ENCODE results near the gene PCAT7. TPM values are rescaled to one million over a fixed set of nuclear protein-coding genes. Genes with fewer than 3 reads are reported as not detected.

PCAT7 gene
- polyA plus RNA-seq, 1 donor from 2014 or later: 7.7 TPM

DNA sequence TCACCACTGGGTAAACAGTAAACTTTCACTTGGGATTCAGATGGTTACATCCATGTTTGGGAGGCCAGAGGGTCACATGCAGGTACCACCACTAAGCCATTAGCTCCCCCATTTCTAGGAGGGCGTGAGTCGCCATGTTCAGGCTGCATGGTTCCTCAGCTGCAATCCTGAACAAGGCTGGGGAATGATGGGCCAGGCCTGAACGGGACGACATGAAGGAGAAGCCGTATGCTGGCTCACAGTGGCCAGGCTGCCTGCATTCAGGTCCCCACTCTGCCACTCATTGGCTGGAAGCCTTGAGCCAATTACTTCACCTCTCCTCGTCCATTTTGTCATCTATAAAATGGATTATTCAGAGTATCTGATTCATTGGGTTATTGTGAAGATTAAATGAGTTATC is 47.8 kb downstream of the PCAT7 start:
- Histone ChIP-seq H2AFZ (ENCODE audit: low read depth, low read length) (no peak overlapping the region), H3K9me2 (ENCODE audit: insufficient read depth, low read length) (no peaks in the 10 kb centered on the region), H3K9ac (ENCODE audit: low read length) (no peak overlapping the region), H3K4me3 (ENCODE audit: low read length) (no peak overlapping the region), H3K27me3 (ENCODE audit: insufficient read depth, low read depth, low read length) (no peaks in the 10 kb centered on the region), H3K36me3 (ENCODE audit: insufficient read depth, low read length) (no peaks in the 10 kb centered on the region), H3K27ac (ENCODE audit: low read length) (no peak overlapping the region), H3F3A (ENCODE audit: insufficient read depth, low read length, poor library complexity, severe bottlenecking) (no peaks in the 10 kb centered on the region), H4K20me1 (ENCODE audit: insufficient read depth) (no peaks in the 10 kb centered on the region), H3K4me2 (ENCODE audit: low read length) (no peak overlapping the region), H3K79me2 (replicated peaks; ENCODE audit: insufficient read depth, low read length) (no peaks in the 10 kb centered on the region), H3K9me3 (ENCODE audit: low read length) (no peaks in the 10 kb centered on the region)
- TF ChIP-seq, protein P1, sequence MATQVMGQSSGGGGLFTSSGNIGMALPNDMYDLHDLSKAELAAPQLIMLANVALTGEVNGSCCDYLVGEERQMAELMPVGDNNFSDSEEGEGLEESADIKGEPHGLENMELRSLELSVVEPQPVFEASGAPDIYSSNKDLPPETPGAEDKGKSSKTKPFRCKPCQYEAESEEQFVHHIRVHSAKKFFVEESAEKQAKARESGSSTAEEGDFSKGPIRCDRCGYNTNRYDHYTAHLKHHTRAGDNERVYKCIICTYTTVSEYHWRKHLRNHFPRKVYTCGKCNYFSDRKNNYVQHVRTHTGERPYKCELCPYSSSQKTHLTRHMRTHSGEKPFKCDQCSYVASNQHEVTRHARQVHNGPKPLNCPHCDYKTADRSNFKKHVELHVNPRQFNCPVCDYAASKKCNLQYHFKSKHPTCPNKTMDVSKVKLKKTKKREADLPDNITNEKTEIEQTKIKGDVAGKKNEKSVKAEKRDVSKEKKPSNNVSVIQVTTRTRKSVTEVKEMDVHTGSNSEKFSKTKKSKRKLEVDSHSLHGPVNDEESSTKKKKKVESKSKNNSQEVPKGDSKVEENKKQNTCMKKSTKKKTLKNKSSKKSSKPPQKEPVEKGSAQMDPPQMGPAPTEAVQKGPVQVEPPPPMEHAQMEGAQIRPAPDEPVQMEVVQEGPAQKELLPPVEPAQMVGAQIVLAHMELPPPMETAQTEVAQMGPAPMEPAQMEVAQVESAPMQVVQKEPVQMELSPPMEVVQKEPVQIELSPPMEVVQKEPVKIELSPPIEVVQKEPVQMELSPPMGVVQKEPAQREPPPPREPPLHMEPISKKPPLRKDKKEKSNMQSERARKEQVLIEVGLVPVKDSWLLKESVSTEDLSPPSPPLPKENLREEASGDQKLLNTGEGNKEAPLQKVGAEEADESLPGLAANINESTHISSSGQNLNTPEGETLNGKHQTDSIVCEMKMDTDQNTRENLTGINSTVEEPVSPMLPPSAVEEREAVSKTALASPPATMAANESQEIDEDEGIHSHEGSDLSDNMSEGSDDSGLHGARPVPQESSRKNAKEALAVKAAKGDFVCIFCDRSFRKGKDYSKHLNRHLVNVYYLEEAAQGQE (IDR thresholded peaks at IDR 0.05; ENCODE audit: borderline replicate concordance): no peak
- TF ChIP-seq TAF1 (IDR thresholded peaks at IDR 0.05; ENCODE audit: low read depth) (no peak), RAD21 (conservative IDR thresholded peaks at IDR 0.05) (no peak), POLR2AphosphoS5 (IDR thresholded peaks at IDR 0.05) (no peak), SMC3 (conservative IDR thresholded peaks at IDR 0.05; ENCODE audit: poor library complexity) (no peak), EZH2 (IDR thresholded peaks at IDR 0.05; ENCODE audit: borderline replicate concordance, insufficient read depth, low read length, poor library complexity, severe bottlenecking) (no peak), MXI1 (conservative IDR thresholded peaks at IDR 0.05; ENCODE audit: poor library complexity, severe bottlenecking) (no peak), EP300 (conservative IDR thresholded peaks at IDR 0.05; ENCODE audit: poor library complexity, severe bottlenecking) (no peak)
- TF ChIP-seq, protein P2, sequence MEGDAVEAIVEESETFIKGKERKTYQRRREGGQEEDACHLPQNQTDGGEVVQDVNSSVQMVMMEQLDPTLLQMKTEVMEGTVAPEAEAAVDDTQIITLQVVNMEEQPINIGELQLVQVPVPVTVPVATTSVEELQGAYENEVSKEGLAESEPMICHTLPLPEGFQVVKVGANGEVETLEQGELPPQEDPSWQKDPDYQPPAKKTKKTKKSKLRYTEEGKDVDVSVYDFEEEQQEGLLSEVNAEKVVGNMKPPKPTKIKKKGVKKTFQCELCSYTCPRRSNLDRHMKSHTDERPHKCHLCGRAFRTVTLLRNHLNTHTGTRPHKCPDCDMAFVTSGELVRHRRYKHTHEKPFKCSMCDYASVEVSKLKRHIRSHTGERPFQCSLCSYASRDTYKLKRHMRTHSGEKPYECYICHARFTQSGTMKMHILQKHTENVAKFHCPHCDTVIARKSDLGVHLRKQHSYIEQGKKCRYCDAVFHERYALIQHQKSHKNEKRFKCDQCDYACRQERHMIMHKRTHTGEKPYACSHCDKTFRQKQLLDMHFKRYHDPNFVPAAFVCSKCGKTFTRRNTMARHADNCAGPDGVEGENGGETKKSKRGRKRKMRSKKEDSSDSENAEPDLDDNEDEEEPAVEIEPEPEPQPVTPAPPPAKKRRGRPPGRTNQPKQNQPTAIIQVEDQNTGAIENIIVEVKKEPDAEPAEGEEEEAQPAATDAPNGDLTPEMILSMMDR (IDR thresholded peaks at IDR 0.05; ENCODE audit: poor library complexity, severe bottlenecking): no peak

DNA sequence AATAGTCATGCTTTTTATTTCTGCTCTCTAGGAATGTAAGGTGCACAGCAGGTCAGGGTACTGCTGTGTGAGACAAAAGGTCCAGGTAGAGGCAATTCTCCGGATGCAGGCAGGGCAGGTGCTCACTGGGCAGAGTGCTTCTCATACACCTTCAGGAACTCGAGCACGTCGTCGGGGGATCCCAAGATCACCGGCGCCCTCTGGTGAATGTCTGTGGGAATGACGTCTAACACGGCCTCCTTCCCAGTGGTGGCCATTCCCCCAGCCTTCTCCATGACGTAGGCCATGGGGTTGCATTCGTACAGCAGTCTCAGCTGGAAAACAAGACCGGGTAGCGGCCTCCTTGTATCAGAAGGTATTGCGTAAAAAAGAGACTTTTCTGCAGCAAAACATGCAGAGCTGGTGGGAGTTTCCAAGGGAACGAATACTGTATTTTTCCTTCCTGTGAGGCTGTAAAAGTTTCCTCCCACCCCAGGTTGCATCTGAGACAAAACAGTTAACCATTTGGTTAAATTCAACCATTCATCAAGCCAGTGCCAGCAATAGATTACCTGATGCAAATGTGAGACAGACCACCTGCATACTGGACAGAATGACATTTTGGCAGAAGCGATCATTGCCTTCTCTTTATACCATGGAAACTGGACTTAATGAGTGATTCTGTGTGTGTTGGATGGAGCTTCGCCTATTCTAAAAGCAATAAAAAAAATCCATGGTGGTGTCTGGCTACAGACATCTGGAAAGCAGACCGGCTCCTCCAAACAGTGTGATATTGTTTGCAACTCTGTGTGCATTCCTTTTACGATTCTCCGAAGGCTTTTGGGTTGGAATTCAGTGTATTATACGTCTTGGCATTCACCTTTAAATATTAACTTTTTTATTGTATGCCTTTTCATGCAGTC is 48.6 kb downstream of the PCAT7 start:
- Histone ChIP-seq H3K4me2 (ENCODE audit: low read length) (no peak overlapping the region), H3F3A (ENCODE audit: insufficient read depth, low read length, poor library complexity, severe bottlenecking) (no peaks in the 10 kb centered on the region), H3K27ac (ENCODE audit: low read length) (no peak overlapping the region), H2AFZ (ENCODE audit: low read depth, low read length) (no peak overlapping the region), H3K4me3 (ENCODE audit: low read length) (no peak overlapping the region), H3K79me2 (replicated peaks; ENCODE audit: insufficient read depth, low read length) (no peaks in the 10 kb centered on the region), H3K9me2 (ENCODE audit: insufficient read depth, low read length) (no peaks in the 10 kb centered on the region), H3K36me3 (ENCODE audit: insufficient read depth, low read length) (no peaks in the 10 kb centered on the region), H4K20me1 (ENCODE audit: insufficient read depth) (no peaks in the 10 kb centered on the region), H3K9ac (ENCODE audit: low read length) (no peak overlapping the region), H3K27me3 (ENCODE audit: insufficient read depth, low read depth, low read length) (no peaks in the 10 kb centered on the region), H3K9me3 (ENCODE audit: low read length) (no peaks in the 10 kb centered on the region)
- TF ChIP-seq, protein P2 (IDR thresholded peaks at IDR 0.05; ENCODE audit: poor library complexity, severe bottlenecking): peak; percentile 67
- TF ChIP-seq SMC3 (conservative IDR thresholded peaks at IDR 0.05; ENCODE audit: poor library complexity) (peak; percentile 66), RAD21 (conservative IDR thresholded peaks at IDR 0.05) (peak; percentile 66), MXI1 (conservative IDR thresholded peaks at IDR 0.05; ENCODE audit: poor library complexity, severe bottlenecking) (no peak)

All from neural cell (in vitro differentiated cells).